RWPE1 (cell line): ENCODE results near the gene TMEM63C.

Source experiments
- CTCF ChIA-PET: fragments of 350-600 bp; sonication (Branson Sonifier 250); formaldehyde crosslinking; extraction: SDS; loops from one replicate; lab custom pipeline; 2021; lab: Yijun Ruan, JAX
- POLR2A ChIA-PET: fragments of 400-600 bp; formaldehyde crosslinking; extraction: SDS; loops from one replicate; lab custom pipeline; 2020; ENCODE audit warnings: antibody characterized with exemption; ENCODE audit not compliant: low non-redundant PET; lab: Yijun Ruan, JAX
- DNase-seq: peaks from one replicate; pipeline ENCODE4 v3.0.0; 2012; ENCODE audit warnings: low spot score
- H3K27ac ChIP-seq: fragments of 450-650 bp; 2 replicates; pipeline ENCODE4 v1.5.1; 2017
- TF ChIP-seq, protein P1 (sequence below): fragments of 450-650 bp; conservative IDR thresholded peaks from 2 replicates; pipeline ENCODE4 v1.5.1; 2017; ENCODE audit warnings: low read depth, mild to moderate bottlenecking

TMEM63C gene

DNA sequence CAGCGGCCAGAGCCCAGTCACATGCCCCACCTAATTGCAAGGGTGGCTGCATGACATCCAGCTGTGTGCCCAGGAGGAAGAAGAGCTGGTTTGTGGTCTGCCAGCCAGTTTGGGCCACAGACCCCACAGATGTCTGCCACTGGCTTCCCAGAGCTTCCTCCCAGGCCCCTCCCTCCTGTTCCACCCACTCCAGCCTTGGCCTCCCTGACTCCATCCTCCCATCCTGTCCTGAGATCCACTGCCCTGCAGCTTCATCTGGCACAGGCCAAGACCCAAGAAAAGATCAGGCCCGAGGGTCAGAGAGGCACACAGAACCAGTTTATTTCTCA lies 83.6 kb downstream of the TMEM63C start:
- POLR2A ChIA-PET = no interaction called here
- CTCF ChIA-PET = no interaction called here
- TF ChIP-seq, protein P1, sequence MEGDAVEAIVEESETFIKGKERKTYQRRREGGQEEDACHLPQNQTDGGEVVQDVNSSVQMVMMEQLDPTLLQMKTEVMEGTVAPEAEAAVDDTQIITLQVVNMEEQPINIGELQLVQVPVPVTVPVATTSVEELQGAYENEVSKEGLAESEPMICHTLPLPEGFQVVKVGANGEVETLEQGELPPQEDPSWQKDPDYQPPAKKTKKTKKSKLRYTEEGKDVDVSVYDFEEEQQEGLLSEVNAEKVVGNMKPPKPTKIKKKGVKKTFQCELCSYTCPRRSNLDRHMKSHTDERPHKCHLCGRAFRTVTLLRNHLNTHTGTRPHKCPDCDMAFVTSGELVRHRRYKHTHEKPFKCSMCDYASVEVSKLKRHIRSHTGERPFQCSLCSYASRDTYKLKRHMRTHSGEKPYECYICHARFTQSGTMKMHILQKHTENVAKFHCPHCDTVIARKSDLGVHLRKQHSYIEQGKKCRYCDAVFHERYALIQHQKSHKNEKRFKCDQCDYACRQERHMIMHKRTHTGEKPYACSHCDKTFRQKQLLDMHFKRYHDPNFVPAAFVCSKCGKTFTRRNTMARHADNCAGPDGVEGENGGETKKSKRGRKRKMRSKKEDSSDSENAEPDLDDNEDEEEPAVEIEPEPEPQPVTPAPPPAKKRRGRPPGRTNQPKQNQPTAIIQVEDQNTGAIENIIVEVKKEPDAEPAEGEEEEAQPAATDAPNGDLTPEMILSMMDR = no peak

DNA sequence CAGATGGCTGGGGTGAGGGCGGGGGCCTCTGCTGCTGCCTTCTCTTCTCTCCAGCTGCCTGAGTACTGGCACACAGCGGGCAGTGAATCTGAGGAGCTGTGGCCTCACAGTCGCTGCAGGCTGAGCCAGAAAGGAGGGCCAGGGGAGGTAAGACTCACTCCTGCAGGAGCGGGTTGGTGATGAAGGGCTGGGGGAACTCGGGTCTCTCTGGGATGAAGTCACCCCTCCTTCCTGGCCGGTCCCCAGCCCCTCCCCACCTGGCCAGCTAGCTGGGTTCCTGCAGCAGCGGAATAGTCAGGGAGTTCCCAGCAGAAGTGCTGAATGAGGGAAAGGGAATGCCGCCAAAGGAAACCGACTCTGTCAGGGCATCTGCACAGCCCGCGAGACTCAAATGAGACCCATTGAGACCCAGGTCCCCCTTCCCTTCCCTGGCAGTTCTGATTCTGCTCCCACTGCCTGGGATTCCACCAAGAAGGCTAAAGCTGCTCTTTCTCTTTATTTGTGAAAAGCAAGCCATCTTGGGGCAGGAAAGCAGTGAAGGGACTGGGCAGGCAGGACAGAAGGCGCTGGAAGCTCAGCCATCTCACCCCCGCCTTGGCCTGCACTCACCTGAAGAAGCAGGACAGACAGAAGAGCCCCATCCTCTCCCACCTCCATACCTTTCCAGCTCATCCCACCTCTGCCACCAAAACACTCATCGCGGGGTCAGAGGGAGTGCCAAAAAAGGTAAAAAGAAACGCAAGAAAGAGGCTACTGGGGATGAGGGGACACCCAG lies 84.2 kb downstream of the TMEM63C start:
- TF ChIP-seq, protein P1 = no peak
- POLR2A ChIA-PET = no interaction called here
- CTCF ChIA-PET = no interaction called here
- H3K27ac ChIP-seq = no peak overlapping the region
- no peak for DNase-seq

More for the DNA sequence above, 83.6 kb downstream of the TMEM63C start:
- no peak overlapping the region for H3K27ac ChIP-seq
- no peak for DNase-seq

DNA sequence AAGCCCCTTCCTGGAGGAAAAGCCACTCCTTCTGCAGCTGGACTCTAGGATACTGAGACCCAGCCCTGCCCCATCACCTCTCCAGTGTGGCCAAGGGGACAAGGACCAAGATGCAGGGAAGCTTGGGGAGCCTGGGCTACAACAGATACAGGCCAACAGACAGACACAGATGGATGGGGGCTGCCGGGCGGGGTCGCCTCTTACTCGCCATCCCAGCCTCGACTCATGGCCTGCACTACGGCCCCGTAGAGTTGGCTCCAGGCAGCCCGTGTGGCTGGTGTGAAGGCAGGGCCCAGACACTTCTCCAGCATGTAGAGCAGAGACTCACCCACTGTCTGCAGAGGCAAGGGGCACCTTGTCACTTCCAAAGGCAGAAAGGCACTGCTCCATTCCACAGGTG lies 84.7 kb downstream of the TMEM63C start:
- CTCF ChIA-PET = interaction anchor here (0.6 kb wide), 1 partner anchor 548 kb away, joined by 4 read pairs; no protein-coding TSS in a partner anchor
- TF ChIP-seq, protein P1 = no peak
- DNase-seq = no peak
- POLR2A ChIA-PET = no interaction called here
- H3K27ac ChIP-seq = no peak overlapping the region

DNA sequence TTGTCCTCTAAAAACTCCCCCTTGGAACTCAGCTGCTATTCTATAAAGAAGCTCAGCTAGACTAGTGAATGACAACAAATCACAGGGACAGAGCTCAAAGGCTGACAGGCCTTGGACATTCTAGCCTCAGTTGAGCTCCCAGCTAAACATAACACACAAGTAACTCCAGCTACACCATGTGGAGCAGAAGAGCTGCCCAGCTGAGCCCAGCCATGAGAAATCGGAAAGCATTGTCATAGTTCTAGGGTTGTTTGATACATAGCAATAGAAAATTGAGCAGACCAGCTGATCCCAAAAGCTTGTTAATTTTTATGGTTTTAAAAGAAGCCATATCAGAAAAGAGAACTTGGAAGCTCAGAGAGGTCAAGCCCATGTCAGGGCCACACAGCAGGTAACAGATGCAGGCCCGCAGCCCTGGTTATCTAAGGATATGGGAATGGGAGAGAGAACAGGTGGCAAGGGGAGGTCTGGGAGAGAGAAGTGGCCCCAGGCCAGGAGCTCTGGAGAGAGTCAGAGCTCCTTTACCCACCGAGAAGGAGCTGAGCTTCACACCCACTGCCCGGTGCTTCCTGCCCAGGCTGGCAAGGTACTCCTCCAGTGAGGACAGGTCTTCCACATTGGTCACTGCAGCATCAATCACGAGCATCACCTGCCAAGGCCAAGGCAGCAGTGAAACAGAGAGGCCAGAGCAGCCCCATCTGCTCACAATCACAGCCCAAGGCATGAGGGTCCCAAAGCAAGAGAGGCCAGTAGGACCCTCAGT lies 86.5 kb downstream of the TMEM63C start:
- CTCF ChIA-PET = interaction anchor here (0.8 to 1.0 kb wide), 3 partner anchors 24 to 115 kb away, joined by 3 to 6 read pairs (median 5); no protein-coding TSS in a partner anchor
- POLR2A ChIA-PET = no interaction called here
- no peak for DNase-seq
- TF ChIP-seq, protein P1 = no peak
- no peak overlapping the region for H3K27ac ChIP-seq

DNA sequence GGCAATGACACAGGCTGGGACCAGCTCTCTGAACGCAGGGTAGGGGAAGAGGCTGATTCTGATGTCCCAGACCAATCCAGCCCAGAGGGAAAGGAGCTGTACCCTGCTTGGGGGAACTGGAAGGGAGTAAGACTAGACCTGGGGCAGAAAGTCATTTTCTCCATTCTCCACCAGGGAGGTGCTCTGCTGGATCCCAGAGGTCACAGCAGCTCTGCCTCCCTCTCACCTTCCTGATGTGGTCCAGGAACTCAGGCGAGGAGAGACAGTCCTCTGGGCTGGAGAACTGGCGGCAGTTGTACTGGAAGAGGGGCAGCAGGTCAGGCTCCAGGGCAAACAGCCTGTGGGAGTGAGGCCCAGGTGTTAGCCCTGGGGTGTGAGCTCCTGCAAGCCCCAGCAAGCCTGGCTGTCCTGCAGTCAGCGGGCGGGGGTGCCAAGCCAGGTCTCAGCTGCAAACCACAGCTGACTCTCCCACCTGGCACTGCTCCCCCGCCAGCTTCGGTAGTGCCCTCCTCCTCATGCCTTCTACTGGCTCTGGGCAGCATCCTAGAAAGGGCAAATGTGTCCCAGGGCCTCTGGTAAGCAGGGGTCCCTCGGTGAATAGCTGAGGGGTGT lies 87.5 kb downstream of the TMEM63C start:
- ChIA-PET POLR2A (no interaction called here), CTCF (interaction anchor here (0.8 kb wide), 1 partner anchor 116 kb away, joined by 6 read pairs; no protein-coding TSS in a partner anchor)
- TF ChIP-seq, protein P1 = no peak
- DNase-seq = peak; percentile 66
- H3K27ac ChIP-seq = peak overlapping the region; percentile 6; the same call in 1 of the 2 replicates

DNA sequence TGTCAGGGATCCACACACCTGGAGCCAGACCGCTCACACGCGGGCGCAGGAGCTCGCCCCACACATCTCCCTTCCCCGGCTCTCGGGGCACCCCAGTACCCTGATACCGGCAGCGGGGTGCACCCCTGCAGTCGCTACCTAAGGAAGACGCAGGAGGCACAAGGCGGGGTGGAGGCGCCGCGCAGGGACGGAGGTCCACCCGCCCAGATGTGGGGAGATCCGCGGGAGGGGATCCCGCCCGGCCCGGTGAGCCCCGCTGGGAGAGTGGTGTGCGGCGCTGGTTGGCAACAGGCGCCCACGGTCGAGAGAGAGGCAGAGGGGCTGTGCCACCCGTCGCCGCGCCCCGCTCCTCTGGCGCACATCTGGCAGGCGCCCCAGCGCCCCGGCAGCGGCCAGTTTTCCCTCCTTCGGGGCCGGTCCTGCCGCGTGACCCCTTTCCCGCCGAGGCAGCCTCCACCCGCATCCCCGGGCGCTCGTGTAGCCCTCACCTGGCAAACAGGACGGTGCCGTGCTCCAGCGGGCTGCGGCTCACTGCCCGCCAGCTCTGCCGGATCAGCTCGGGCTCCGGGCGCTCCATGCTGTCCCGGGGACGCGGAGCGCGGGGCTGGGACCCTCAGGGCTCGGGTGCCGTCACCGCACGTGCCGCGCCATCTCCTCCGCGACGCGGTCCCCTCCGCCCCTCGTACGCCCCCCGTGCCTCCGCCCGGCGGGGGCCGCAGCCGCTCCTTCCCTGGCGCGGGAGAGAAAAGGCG lies 88.9 kb downstream of the TMEM63C start:
- no peak overlapping the region for H3K27ac ChIP-seq
- TF ChIP-seq, protein P1 = no peak
- POLR2A ChIA-PET = interaction anchor here (0.7 kb wide), 1 partner anchor 43 kb away, joined by 6 read pairs; no protein-coding TSS in a partner anchor
- CTCF ChIA-PET = interaction anchor here (1.0 kb wide), 1 partner anchor 46 kb away, joined by 3 read pairs; no protein-coding TSS in a partner anchor
- DNase-seq = no peak
